ENCODE data around the gene HBQ1. TPM values are rescaled to one million over a fixed set of nuclear protein-coding genes. Genes with fewer than 3 reads are reported as not detected.
"Not testable (repeated sequence)": the region's sequence is repeated elsewhere in the genome, so short reads cannot be mapped to it uniquely, and the experiment has no call there.

The HBQ1 gene
- total RNA-seq, 1 experiment from 2014 or later: 3.5 TPM

DNA sequence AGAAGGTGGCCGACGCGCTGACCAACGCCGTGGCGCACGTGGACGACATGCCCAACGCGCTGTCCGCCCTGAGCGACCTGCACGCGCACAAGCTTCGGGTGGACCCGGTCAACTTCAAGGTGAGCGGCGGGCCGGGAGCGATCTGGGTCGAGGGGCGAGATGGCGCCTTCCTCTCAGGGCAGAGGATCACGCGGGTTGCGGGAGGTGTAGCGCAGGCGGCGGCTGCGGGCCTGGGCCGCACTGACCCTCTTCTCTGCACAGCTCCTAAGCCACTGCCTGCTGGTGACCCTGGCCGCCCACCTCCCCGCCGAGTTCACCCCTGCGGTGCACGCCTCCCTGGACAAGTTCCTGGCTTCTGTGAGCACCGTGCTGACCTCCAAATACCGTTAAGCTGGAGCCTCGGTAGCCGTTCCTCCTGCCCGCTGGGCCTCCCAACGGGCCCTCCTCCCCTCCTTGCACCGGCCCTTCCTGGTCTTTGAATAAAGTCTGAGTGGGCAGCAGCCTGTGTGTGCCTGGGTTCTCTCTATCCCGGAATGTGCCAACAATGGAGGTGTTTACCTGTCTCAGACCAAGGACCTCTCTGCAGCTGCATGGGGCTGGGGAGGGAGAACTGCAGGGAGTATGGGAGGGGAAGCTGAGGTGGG is 6.9 kb upstream of the HBQ1 start:
- H3K4me2 ChIP-seq (ENCODE audit: insufficient read depth, insufficient read length, low read length); DNase-seq; H2BK120ac ChIP-seq (ENCODE audit: low read depth, low read length, poor library complexity, severe bottlenecking); H3K9me3 ChIP-seq (ENCODE audit: control insufficient read depth, low read depth, low read length); H4K91ac ChIP-seq (ENCODE audit: insufficient read length, low read depth, low read length); H3K27ac ChIP-seq (ENCODE audit: insufficient read length, low read depth, low read length); H2BK12ac ChIP-seq (ENCODE audit: insufficient read length, low read depth, low read length); H4K5ac ChIP-seq (ENCODE audit: insufficient read length, low read depth, low read length); H3K18ac ChIP-seq (ENCODE audit: insufficient read length, low read depth, low read length); H3K4me1 ChIP-seq (ENCODE audit: insufficient read depth, low read length); H2AK5ac ChIP-seq (ENCODE audit: insufficient read length, low read length); H2BK5ac ChIP-seq (ENCODE audit: insufficient read length, low read length); H4K8ac ChIP-seq (replicated peaks; ENCODE audit: insufficient read length, low read depth, low read length); H2AFZ ChIP-seq (ENCODE audit: low read length); H3K79me2 ChIP-seq (ENCODE audit: insufficient read depth, low read length); H3K4ac ChIP-seq (ENCODE audit: low read depth, low read length); H3K23me2 ChIP-seq (ENCODE audit: insufficient read length, low read depth, low read length, poor library complexity, severe bottlenecking); H2BK20ac ChIP-seq (ENCODE audit: low read depth, low read length, poor library complexity, severe bottlenecking); H3K9ac ChIP-seq (ENCODE audit: extremely low read depth, insufficient read length, low read length); H3K79me1 ChIP-seq (ENCODE audit: insufficient read depth, low read depth, low read length, poor library complexity, severe bottlenecking); H3K36me3 Mint-ChIP-seq (ENCODE audit: insufficient read depth in 1 of 3, low read depth in 3 of 3); H3K27ac Mint-ChIP-seq; H4K20me1 ChIP-seq (ENCODE audit: control insufficient read depth, insufficient read depth, insufficient read length); H3K23ac ChIP-seq (ENCODE audit: insufficient read length, low read depth, low read length); H3K14ac ChIP-seq (ENCODE audit: insufficient read depth, low read length); H2BK15ac ChIP-seq (ENCODE audit: low read depth, low read length); H3K56ac ChIP-seq (ENCODE audit: insufficient read length, low read depth, low read length); H3T11ph ChIP-seq (ENCODE audit: low read length): not testable (repeated sequence)
- peaks cover 46% of the 10 kb centered on the region for H3K27me3 ChIP-seq (ENCODE audit: insufficient read depth, low read length)
- Mint-ChIP-seq H3K4me1 (peaks cover 35 to 36% of the 10 kb centered on the region in 2 experiments), H3K4me3 (peak overlapping the region; percentile 42 to 67), H3K9me3 (peaks cover 4 to 10% of the 10 kb centered on the region in 2 experiments; a peak in 2 of 5 replicates), H3K27me3 (ENCODE audit: low read depth) (peaks cover 82% of the 10 kb centered on the region)
- WGBS (ENCODE audit: extremely low coverage, insufficient read length, low lambda C conversion rate): no CpG with 5 or more reads among the region's 44 CpGs

DNA sequence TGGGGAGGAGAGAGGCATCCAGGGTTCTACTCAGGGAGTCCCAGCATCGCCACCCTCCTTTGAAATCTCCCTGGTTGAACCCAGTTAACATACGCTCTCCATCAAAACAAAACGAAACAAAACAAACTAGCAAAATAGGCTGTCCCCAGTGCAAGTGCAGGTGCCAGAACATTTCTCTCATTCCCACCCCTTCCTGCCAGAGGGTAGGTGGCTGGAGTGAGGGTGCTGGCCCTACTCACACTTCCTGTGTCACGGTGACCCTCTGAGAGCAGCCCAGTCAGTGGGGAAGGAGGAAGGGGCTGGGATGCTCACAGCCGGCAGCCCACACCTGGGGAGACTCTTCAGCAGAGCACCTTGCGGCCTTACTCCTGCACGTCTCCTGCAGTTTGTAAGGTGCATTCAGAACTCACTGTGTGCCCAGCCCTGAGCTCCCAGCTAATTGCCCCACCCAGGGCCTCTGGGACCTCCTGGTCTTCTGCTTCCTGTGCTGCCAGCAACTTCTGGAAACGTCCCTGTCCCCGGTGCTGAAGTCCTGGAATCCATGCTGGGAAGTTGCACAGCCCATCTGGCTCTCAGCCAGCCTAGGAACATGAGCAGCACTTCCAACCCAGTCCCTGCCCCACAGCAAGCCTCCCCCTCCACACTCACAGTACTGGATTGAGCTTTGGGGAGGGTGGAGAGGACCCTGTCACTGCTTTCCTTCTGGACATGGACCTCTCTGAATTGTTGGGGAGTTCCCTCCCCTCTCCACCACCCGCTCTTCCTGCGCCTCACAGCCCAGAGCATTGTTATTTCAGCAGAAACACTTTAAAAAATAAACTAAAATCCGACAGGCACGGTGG is 6.1 kb upstream of the HBQ1 start:
- not testable (repeated sequence) for H3K36me3 Mint-ChIP-seq (ENCODE audit: insufficient read depth in 1 of 3, low read depth in 3 of 3); H3K4me2 ChIP-seq (ENCODE audit: insufficient read depth, insufficient read length, low read length); H3T11ph ChIP-seq (ENCODE audit: low read length); H3K4me1 ChIP-seq (ENCODE audit: insufficient read depth, low read length); H4K8ac ChIP-seq (replicated peaks; ENCODE audit: insufficient read length, low read depth, low read length); DNase-seq; H3K27ac Mint-ChIP-seq; H3K9ac ChIP-seq (ENCODE audit: extremely low read depth, insufficient read length, low read length); H2AFZ ChIP-seq (ENCODE audit: low read length); H4K20me1 ChIP-seq (ENCODE audit: control insufficient read depth, insufficient read depth, insufficient read length); H2BK20ac ChIP-seq (ENCODE audit: low read depth, low read length, poor library complexity, severe bottlenecking); H3K79me2 ChIP-seq (ENCODE audit: insufficient read depth, low read length); H3K18ac ChIP-seq (ENCODE audit: insufficient read length, low read depth, low read length); H3K4ac ChIP-seq (ENCODE audit: low read depth, low read length); H2BK12ac ChIP-seq (ENCODE audit: insufficient read length, low read depth, low read length); H3K27ac ChIP-seq (ENCODE audit: insufficient read length, low read depth, low read length); H2BK15ac ChIP-seq (ENCODE audit: low read depth, low read length); H4K91ac ChIP-seq (ENCODE audit: insufficient read length, low read depth, low read length); H3K9me3 ChIP-seq (ENCODE audit: control insufficient read depth, low read depth, low read length); H4K5ac ChIP-seq (ENCODE audit: insufficient read length, low read depth, low read length); H3K79me1 ChIP-seq (ENCODE audit: insufficient read depth, low read depth, low read length, poor library complexity, severe bottlenecking); H3K56ac ChIP-seq (ENCODE audit: insufficient read length, low read depth, low read length); H2AK5ac ChIP-seq (ENCODE audit: insufficient read length, low read length); H2BK120ac ChIP-seq (ENCODE audit: low read depth, low read length, poor library complexity, severe bottlenecking); H3K14ac ChIP-seq (ENCODE audit: insufficient read depth, low read length); H3K23me2 ChIP-seq (ENCODE audit: insufficient read length, low read depth, low read length, poor library complexity, severe bottlenecking); H3K23ac ChIP-seq (ENCODE audit: insufficient read length, low read depth, low read length); H2BK5ac ChIP-seq (ENCODE audit: insufficient read length, low read length)
- Mint-ChIP-seq H3K27me3 (ENCODE audit: low read depth) (peaks cover 82% of the 10 kb centered on the region), H3K4me1 (peaks cover 28 to 32% of the 10 kb centered on the region in 2 experiments), H3K4me3 (peak overlapping the region in 1 of 2 experiments; percentile 66; a peak in 3 of 5 replicates), H3K9me3 (peaks cover 4 to 10% of the 10 kb centered on the region in 2 experiments; a peak in 2 of 5 replicates)
- peaks cover 50% of the 10 kb centered on the region for H3K27me3 ChIP-seq (ENCODE audit: insufficient read depth, low read length)
- no CpG with 5 or more reads among the region's 13 CpGs for WGBS (ENCODE audit: extremely low coverage, insufficient read length, low lambda C conversion rate)
